GM18502 (cell line): ENCODE measurements around the gene VPS33B.
"Not testable (repeated sequence)": the region's sequence is repeated elsewhere in the genome, so short reads cannot be mapped to it uniquely, and the experiment has no call there.

Experiments
- ATAC-seq: cut with Tn5 transposase; IDR thresholded peaks from one replicate; pipeline ENCODE4 v1.9.1; 2021; ENCODE audit warnings: mild to moderate bottlenecking; ENCODE audit not compliant: unreplicated experiment, poor library complexity

VPS33B gene

DNA sequence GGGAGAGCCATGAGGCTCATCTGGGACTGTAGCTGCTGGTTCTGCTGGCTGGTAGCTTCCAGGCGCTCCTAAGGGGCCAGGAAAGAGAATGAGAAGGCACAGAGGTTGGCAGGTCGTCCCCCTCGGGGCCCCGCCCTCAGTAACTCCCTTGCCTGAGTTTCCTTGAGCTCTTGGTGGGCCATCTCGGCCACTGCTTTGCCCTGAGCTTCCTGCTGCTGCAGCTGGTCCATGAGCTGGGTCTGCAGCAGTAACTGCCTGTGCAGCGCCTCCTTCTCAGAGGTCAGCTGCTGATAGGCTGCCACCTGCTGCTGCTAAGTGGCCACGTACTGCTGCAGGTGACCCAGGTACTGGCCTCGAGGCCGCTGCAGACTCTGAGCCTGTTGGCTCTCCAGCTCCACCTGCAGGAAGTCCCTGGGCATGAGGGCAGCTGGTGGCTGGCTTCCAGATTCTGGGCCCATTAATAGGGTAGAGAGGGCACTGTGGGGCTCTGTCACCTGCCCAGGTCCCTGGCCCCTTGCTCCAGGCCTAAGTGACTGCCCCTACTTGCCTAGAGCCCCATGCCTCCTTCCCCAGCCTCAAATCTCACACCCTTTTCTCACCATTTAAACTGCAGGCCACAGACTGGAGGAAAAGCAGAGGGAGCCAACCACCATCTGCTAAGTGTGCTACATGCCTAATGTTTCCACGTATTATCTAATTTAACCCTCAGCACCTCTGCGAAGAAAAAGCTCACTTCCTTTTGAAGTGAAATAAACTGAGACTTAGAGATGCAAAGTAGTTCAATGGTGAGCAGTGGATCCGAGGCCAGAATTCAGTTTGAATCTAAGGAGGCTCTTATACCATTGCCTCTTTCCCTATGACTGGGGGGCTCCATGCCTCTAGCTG lies 10.8 kb upstream of the VPS33B start:
- peak; percentile 60 for ATAC-seq

DNA sequence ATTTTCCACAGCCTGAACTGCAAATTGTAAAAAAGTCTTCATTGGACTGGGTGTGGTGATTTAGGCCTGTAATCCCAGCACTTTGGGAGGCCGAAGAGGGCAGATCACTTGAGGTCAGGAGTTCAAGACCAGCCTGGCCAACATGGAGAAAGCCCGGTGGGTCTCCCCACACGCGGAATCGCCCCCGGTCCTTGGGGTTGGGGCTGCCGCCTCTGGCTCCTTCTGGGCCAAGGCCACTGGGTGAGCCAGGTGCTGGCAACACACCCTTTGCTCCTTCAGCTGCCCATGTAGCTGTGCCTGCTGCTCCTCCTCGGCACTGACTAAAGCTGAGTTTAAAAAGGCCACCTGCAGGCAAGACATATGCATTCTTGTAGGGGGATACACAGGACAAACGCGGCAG lies 9.4 kb upstream of the VPS33B start:
- no peak for ATAC-seq

DNA sequence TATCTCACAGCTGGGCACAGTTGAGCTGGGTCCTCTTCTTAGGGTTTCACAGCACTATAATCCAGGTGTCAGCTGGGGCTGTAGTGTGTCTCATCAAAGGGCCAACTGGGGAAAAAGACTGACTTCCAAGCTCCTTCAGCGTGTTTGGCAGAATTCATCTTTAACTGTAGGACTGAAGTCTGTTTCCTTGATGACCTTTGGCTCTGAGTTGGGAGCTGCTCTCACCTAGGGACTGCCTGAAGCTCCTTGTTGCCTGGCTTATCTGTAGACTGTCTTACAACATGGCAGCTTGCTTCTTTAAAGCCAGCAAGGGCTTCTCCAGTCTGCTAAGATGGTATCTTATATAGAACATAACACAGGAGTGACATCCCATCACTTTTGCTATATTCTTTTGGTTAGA lies 5.3 kb upstream of the VPS33B start:
- no peak for ATAC-seq

DNA sequence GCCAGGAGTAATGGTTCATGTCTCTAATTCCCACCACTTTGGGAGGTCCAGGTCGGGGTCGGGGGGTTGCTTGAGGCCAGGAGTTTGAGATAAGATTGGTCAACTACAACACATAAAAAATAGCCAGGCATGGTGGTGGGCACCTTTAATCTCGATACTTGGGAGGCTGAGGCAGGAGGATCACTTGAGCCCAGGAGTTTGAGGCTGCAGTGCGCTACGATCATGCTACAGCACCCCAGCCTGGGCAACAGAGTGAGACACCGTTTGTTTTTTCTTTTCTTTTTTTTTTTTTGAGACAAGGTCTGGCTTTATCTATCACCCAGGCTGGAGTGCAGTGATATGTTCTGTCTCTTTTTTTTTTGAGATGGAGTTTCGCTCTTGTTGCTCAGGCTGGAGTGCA lies 1.3 kb upstream of the VPS33B start:
- no peak for ATAC-seq

DNA sequence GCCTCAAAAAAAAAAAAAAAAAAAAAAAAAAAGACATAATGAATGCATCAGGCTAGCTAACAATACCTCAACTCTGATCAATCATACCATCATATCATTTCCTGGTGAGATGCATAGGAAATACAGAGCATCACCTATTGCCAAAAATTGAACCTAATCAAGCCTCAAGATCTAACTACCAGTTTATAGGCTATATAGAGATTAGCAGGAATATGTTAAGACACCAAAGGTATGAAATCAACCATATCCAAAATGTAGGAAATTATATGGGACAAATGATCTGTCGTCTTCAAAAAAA lies 387 bp upstream of the VPS33B start:
- ATAC-seq, result no peak

DNA sequence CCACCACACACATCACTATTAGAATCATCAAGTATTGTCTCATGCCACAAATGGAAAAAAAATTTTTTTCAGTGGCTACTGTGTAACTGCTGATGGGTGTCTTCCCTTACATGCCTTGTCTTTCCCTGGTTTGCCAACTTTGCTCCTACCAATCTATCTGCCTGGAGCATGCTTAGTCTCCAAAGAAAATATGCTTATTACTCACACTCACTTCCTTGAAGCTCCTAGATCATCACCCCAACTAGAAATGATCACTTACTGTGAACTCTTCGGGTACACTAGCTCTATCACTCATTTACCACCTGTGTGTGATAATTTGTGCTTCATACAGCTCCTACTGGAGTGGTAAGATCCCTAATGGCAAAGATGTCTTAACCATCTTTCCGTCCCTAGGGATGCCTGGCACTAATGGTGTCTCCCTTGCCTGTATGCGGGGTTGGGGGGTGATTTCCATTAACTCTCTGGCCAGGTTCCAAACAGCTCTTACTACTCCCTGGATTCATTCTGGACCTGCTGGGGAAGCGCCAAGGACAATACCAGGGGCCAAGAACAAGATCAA lies 799 bp downstream of the VPS33B start:
- ATAC-seq, result peak; percentile 1

DNA sequence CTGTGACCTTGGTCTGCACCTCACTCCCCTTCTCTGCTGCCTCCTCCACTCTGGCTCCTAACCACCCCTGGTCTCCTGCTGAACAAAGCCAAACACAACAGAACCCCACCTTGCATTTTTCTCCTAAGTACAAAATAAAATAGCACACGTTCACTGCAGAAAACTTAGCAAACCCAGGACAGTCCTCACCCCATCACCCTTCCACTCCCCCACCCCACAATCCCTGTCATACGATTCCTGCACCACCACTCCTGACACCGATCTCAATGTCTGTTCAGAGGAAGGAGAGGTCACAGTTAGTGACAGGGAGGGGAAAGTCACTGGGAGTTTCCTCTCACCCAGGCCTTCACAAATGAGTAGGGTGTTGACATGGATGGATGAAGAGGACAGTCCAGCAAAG lies 4.2 kb downstream of the VPS33B start:
- ATAC-seq, result no peak

DNA sequence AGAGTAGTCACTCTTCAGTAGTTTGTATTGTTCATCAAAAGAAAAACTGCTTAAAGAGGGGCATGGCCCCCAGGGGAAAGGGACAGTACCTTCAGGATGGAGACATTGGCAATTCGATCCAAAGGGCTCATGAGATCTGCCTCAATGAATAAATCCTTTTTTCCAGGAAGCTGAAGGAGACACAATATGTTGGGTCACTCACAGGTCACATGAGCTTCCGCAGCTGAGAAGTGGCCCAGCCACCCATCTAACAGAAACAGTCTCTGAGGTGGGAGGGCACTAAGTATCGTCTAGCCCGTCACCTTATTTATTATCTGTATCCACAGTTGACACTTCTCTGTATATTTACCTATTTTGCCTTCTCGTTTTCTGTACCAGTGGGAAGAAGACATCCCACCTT lies 4.7 kb downstream of the VPS33B start:
- no peak for ATAC-seq

DNA sequence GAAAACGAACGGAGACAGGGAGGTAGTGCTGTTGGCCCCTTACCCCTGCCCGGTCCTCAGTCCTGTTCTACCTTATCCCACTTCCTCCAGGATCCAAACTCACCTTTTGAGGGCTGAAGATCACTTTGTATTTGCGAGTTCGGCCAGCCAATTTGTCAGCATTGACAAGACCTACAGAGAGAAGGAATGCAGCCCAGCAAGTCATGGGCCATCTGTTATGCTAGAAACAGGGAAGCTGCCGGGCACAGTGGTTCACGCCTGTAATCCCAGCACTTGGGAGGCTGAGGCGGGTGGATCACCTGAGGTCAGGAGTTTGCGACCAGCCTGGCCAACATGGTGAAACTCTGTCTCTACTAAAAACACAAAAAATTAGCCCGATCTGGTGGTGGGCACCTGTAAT lies 8.7 kb downstream of the VPS33B start:
- not testable (repeated sequence) for ATAC-seq

DNA sequence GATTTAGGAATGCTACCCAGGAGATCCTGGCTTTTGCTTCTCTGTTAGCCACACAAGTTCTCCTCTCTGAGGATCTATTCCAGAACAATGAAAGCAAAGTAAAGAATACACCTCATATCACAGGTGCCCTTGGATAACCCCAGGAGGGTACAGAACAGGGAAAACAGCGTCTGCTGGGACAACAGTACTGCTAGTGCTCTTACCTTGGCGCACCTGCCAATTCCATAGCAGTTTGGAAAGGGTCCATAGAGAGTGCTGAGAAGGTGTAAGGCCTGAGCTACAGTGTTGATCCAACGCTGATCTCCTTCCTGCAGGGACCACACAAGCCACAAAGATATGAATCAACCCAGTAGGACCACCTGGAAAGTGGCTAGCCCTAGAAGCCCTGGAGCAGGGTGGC lies 15.1 kb downstream of the VPS33B start:
- ATAC-seq, result no peak

DNA sequence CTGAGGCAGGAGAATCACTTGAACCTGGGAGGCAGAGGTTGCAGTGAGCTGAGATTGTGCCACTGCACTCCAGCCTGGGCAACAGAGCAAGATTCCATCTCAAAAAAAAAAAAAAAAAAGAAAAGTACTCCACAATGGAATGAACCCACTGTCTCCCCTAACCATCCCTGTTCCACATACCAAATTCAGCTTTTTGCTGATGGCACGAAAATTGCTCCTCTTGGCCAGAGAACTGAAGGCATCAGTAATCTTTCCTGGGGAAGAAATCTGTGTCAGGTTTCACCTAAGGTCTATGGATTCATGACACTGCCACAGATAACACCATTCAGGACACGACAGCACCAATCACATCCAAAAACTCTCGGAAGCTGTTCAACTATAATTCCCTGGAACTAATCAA lies 21.2 kb downstream of the VPS33B start:
- no peak for ATAC-seq

DNA sequence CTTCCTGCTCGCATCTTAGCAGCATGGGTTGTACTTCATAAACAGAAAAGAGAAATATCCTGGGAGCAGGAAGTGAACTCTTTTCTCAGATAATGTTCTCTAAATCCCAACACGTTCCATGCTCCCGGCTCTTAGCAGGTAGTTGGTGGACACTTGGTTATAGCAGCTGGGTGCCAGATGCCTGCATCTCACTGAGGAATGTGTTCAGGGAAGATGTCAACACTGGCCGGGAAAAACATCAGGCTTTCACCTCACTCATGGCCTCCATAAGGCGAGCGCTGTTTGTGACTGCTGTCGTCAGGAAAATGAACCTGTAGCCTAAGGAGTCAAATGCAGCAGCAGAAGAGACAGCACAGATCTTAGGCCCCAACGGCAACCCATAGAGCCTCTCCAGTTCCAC lies 23.7 kb downstream of the VPS33B start:
- ATAC-seq, result no peak

DNA sequence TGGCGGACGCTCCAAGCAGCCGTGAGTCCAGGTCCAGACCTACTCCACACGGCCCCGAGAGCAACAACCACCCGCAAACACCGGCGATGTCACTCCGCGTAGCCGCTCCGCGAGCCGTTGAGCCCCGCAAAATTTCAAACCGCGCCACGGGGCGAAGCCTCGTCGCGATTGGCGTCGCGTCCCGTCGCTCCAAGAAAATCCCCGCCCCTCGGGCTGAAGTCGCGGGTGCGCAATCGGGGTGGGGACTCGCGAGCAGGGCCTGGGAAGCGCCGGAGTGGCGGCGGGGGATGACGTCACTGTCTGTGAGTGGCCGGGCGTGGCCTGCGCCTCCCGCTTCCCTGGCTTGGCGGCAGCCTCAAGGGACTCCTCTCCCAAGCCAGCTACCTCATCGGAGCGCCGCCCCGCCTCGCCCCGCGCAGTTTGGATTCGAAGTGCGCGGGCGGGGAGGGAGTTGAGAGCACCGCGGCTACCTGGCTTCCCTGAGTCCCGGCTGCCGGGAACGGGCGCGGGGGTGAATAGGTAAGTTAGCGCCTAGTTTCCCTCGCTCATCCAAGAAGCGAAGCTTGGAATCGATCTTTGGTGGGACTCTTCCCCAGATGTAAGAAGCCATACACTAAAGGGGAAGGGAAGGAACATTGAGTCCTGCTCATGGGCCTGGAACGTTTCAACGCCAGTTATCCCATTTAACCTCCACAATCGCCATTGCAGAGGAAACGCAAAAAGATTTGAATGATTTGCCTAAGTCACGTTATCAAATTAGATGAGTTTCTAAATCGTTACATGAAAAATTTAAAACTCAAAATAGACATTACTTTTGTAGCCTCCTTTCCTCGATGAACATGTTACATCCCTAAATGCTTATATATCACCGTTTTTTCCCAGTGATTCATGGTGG lies 27.7 kb downstream of the VPS33B start, which contains the start of gene PRC1:
PRC1 (minus strand) TSS at position 119 of the 895 bp plus-strand sequence; CDS start at position 1, 118 bp downstream.
- ATAC-seq, result peak; percentile 96

DNA sequence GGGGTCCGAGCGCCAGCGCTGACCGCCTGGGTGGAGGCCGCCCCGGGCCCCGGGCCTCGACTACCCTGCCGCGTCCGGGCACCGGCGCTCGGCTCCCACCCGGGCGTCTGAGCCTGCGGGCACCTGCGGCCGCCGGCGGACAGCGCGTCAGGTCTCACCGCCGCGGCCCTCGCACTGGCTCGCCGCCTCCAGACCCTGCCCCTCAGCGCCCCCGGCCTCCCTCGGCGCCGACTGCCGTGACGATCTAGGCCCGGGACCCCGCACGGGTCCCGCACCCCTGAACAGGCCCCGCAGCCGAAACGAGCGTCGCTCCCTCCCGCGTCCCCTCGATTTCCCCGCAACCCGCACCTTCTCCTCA lies 28.4 kb downstream of the VPS33B start:
- peak; percentile 17 for ATAC-seq

DNA sequence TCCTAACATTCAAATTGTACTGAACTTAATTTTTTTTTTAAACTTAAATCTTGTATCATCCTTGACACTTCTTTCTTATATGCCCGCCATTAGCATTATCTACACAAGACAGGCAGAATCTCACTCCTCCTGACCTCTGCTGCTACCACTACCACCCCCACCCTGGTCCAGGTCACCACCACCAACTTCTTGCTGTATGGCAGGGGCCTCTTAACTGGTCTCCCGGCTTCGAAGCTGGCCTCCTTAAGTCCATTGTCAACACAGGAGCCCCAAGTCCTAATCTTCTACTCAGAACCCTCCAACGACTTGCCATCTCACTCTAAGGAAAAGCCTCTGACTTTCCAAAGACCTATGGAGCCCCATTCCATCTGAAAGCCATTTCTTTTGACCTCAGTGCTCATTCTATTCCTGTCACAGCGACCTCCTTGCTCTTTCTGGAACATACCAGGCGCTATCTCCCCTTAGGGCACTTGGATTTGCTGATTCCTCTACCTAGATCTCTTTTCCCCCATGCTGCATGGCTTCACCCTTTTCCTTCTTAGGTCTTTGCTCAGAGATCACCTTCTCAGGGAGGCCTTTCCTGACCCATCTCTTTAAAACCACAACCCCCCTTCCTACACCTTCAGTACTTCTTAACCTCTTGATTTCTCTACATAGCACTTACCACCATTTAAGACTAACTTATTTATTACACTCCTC lies 30.7 kb downstream of the VPS33B start:
- no peak for ATAC-seq

DNA sequence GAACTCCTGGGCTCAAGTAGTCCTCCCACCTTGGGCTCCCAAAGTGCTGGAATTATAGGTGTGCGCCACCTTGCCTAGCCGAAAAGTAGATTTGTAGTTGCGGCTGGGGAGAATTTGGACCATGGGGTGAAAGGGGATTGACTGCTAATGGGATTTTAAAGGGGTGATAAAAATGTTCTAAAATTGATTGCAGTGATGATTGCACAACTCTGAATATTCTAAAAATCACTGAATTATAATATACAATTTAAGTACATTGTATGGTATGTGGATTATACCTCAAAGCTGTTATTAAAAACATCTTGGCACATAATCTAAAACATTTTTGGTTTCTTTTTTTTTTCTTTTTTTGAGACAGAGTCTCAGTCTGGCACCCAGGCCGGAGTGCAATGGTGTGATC lies 31.9 kb downstream of the VPS33B start:
- no peak for ATAC-seq

DNA sequence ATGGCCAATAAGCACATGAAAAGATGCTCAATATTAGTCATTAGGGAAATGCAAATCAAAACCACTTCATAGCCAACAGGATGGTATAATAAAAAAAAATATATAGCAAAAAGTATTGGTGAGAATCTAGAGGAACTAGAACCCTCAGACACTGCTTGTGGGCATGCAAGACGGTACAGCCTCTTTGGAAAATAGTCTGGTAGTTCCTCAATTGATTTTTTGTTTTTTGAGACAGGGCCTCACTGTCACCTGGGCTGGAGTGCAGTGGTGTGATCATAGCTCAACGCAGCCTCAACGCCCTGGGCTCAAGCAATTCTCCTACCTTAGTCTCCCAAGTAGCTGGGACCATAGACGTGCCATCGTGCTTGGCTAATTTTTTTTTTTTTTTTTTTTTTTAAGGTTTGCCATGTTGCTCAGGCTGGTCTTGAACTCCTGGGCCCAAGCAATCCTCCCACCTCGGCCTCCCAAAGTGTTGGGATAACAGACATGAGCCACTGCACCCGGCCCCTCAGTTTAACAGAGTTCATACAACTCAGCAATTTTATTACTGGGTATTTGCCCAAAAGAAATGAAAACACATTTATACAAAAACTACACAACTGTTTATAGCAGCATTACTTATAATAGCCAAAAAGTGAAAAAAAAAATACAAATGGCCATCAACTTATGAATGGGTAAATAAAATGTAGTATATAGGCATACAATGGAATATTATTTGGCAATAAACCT lies 33.2 kb downstream of the VPS33B start:
- ATAC-seq, result no peak

DNA sequence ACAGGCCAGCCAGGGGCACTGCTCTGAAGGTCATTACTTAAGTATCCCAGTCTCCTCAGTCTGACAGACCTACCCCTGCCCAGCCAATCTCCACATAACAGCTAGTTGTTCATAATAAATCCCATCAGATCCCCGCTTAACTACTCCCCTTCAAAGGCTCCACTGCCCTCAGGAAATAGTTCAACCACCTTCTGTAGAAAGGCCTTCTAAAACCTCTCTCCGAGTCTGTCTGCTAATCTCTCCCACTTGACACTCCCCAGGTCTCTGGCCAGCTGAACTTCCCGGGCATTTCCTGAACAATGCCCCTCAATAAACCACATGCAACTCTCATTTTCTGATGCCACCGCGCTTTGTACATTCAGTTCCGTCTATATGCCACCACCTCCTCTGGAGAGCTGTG lies 34.1 kb downstream of the VPS33B start:
- no peak for ATAC-seq

DNA sequence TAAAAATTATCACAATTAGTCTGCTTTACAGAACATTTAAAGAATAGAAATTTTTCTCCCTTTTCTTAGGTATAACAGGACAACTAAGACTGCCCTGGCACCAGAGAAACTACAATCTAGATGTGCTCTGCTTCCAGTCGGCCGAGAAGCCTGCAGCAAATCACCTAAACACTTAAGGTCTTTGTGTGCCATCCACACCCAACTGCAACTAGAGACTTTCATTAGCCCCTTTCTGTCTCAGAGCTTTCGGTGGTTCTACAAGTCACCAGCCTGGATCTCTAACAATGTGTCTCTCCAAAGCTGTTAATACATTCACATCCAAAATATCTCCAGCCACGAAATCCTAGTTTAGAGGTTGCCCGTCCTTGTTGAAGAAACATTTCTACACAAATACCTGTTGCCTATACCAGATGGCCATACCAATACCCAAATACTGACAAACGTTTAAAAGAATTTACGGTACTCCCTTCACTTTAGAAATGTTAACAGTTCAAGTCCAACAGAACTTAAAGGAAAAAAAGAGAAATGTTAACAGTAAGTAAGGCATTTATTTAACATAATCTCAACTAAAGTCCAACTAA lies 34.7 kb downstream of the VPS33B start:
- ATAC-seq, result no peak
